Mesendoderm (in vitro differentiated cells): ENCODE measurements around the gene TMEM86A.

Experiments used
- DNase-seq: peaks from one replicate; pipeline ENCODE4 v3.0.0; 2013
- H2AK5ac ChIP-seq: 2 replicates; pipeline ENCODE4 v1.6.1; 2013; ENCODE audit warnings: low read length, inconsistent platforms
- H2BK120ac ChIP-seq: 2 replicates; pipeline ENCODE4 v1.6.1; 2013; ENCODE audit warnings: low read depth, mild to moderate bottlenecking, low read length, moderate library complexity, mixed read lengths
- H2BK15ac ChIP-seq: replicated peaks from 2 replicates; pipeline ENCODE4 v1.6.1; 2013; ENCODE audit warnings: low read depth, mild to moderate bottlenecking, moderate library complexity
- H2BK5ac ChIP-seq: 2 replicates; pipeline ENCODE4 v1.6.1; 2013; ENCODE audit warnings: low read length, inconsistent platforms
- H3K18ac ChIP-seq: 2 replicates; pipeline ENCODE4 v1.6.1; 2013; ENCODE audit warnings: mild to moderate bottlenecking, low read length, mixed read lengths
- H3K23ac ChIP-seq: one replicate; pipeline ENCODE4 v1.6.1; 2013; ENCODE audit warnings: low read length
- H3K27ac ChIP-seq: 2 replicates; pipeline ENCODE4 v1.5.1; 2013; ENCODE audit warnings: low read depth, mild to moderate bottlenecking, inconsistent platforms, low read length, moderate library complexity
- H3K27me3 ChIP-seq: 2 replicates; pipeline ENCODE4 v1.6.1; 2013; ENCODE audit warnings: low read length, control low read depth, mild to moderate bottlenecking, inconsistent platforms; ENCODE audit not compliant: insufficient read depth, poor library complexity
- H3K36me3 ChIP-seq: 2 replicates; pipeline ENCODE4 v1.6.1; 2013; ENCODE audit warnings: low read length, inconsistent platforms; ENCODE audit not compliant: control insufficient read depth, insufficient read depth
- H3K4ac ChIP-seq: one replicate; pipeline ENCODE4 v1.6.1; 2013; ENCODE audit warnings: low read depth, mild to moderate bottlenecking, low read length, moderate library complexity
- H3K4me1 ChIP-seq: 2 replicates; pipeline ENCODE4 v1.6.1; 2013; ENCODE audit warnings: low read depth, low read length, inconsistent platforms; ENCODE audit not compliant: control insufficient read depth
- H3K4me2 ChIP-seq: 2 replicates; pipeline ENCODE4 v1.6.1; 2013; ENCODE audit warnings: low read length
- H3K4me3 ChIP-seq: 2 replicates; pipeline ENCODE4 v1.5.1; 2013; ENCODE audit warnings: mild to moderate bottlenecking, low read length
- H3K56ac ChIP-seq: one replicate; pipeline ENCODE4 v1.6.1; 2013; ENCODE audit warnings: low read length
- H3K79me1 ChIP-seq: 2 replicates; pipeline ENCODE4 v1.6.1; 2013; ENCODE audit warnings: low read length, inconsistent platforms
- H3K79me2 ChIP-seq: 2 replicates; pipeline ENCODE4 v1.6.1; 2013; ENCODE audit warnings: mild to moderate bottlenecking, low read length; ENCODE audit not compliant: control insufficient read depth, insufficient read depth
- H3K9ac ChIP-seq: 2 replicates; pipeline ENCODE4 v1.6.1; 2013; ENCODE audit warnings: low read length, inconsistent platforms
- H4K5ac ChIP-seq: one replicate; pipeline ENCODE4 v1.6.1; 2013; ENCODE audit warnings: low read length
- H4K8ac ChIP-seq: one replicate; pipeline ENCODE4 v1.6.1; 2013; ENCODE audit warnings: low read depth, mild to moderate bottlenecking, control low read depth, low read length, moderate library complexity
- WGBS: extraction: QIAGEN DNeasy Blood & Tissue Kit; methylation state at CpG from one replicate; pipeline ENCODE4 v1.1.7; 2013; ENCODE audit warnings: low lambda C conversion rate, missing lambda C conversion rate; ENCODE audit not compliant: insufficient coverage; ENCODE audit errors: extremely low coverage; 5-methylcytosine and 5-hydroxymethylcytosine counted together

The TMEM86A gene

DNA sequence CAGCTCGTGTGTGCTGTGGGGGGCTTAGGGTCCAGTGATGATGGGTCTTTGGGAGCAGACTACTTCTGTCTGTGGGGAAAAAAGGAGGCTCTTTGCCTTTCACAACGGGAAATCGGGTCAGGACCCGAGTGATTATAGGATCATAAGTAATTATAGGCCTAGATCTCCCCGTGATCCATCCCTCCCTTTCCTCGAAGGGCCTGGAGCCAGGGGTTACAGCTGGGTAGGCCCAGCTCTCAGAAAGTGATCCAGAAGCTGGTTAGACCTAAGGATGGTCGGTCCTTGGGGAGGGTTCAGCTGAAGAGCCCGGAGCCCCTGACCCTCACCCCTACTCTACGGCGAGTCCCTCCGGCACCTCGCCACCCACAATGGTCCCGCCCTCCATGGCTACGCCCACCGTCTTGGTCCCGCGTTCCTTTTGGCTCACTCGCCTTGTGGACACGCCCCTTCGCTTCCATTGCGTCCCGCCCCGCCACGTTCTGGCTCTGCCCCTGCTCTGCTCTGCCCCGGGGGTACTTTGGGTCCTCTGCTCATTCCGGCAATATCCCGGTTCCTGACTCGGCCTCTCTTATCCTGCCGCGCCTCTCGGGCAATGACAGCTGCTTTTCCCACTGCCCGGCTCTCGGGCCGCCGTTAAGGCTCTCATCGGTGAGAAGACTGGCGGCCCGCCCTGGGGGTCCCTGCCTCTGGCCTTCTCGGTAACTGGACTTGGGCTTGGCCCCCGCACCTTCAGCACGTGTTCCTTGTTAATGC lies 22.4 kb downstream of the TMEM86A start:
- Histone ChIP-seq H2BK120ac (no peak overlapping the region), H3K56ac (peak overlapping the region; percentile 92), H3K36me3 (no peaks in the 10 kb centered on the region), H3K9ac (peak overlapping the region; percentile 81), H3K79me1 (no peaks in the 10 kb centered on the region), H3K4ac (no peak overlapping the region), H3K79me2 (no peaks in the 10 kb centered on the region), H4K5ac (peak overlapping the region; percentile 99), H4K8ac (no peak overlapping the region), H3K23ac (no peak overlapping the region), H3K4me3 (peak overlapping the region; percentile 76), H3K4me2 (peak overlapping the region; percentile 98), H3K18ac (no peak overlapping the region), H3K4me1 (no peaks in the 10 kb centered on the region), H3K27me3 (no peaks in the 10 kb centered on the region), H3K27ac (no peak overlapping the region), H2BK5ac (no peak overlapping the region), H2AK5ac (no peak overlapping the region), H2BK15ac (no peak overlapping the region)
- peak; percentile 94 for DNase-seq
- WGBS, result no CpG with 5 or more reads among the region's 41 CpGs

DNA sequence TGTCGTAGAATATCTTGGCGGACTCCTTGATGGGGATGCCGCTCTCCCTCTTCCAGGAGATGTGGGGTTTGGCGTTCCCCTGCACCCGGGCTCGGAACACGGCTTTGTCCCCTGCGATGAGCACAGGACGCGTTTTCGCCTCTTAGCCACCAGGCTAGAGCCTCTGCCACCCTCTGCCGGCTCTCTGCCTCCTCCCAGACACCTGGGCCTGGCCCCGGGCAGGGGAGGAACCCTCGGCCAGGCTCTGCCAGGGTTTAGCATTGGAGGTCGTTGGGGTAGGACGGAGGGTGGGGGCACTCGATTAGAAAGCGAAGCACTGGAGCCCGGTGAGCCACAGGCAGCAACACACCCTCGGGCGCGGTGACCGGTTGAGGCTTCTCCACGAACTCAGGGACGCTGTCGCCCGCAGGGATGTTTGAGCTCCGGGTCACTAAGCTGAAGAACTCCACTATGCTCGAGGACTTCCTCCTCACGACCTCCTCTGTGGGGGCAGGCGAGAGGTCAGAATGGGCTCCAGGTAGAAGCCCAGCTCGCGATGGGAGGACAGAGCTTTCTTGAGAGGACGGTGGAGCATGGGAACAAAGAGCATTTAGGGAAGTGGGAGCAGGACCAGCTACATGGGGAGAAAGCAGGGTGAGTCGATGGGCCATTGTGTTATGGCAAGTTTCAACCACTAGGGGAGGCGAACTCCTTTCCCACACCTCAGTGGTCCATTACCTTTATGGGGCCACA lies 23.1 kb downstream of the TMEM86A start:
- Histone ChIP-seq H3K36me3 (no peaks in the 10 kb centered on the region), H3K9ac (peak overlapping the region; percentile 81), H3K79me1 (no peaks in the 10 kb centered on the region), H3K56ac (peak overlapping the region; percentile 92), H4K8ac (no peak overlapping the region), H3K4ac (no peak overlapping the region), H3K18ac (no peak overlapping the region), H2BK5ac (no peak overlapping the region), H3K4me3 (peak overlapping the region; percentile 76), H3K27me3 (no peaks in the 10 kb centered on the region), H3K4me2 (peak overlapping the region; percentile 98), H3K23ac (no peak overlapping the region), H3K79me2 (no peaks in the 10 kb centered on the region), H3K4me1 (no peaks in the 10 kb centered on the region), H2BK15ac (no peak overlapping the region), H4K5ac (no peak overlapping the region), H2BK120ac (no peak overlapping the region), H3K27ac (no peak overlapping the region), H2AK5ac (no peak overlapping the region)
- DNase-seq, result peak; percentile 88
- WGBS, result no CpG with 5 or more reads among the region's 36 CpGs

DNA sequence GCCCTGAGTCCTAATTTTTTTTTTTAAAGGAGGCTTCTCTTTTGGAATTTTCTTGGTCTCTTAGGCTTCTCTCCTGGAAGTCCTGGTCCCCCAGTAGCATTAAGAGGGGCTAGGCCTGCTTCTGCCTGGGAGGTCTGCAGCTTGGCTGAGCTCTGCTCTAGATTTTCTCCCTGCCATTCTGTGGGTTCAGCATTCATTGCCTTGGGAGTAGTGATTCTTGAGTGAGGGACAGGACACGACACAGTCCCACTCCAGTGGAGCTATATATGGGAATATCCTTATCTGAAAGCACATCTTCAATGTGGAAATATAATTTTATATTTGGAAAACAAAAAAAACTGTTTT lies 23.7 kb downstream of the TMEM86A start:
- Histone ChIP-seq H3K79me1 (no peaks in the 10 kb centered on the region), H3K4ac (no peak overlapping the region), H3K18ac (no peak overlapping the region), H4K8ac (no peak overlapping the region), H3K9ac (peak overlapping the region; percentile 15), H3K27ac (no peak overlapping the region), H2BK15ac (no peak overlapping the region), H3K4me2 (no peak overlapping the region), H2BK120ac (no peak overlapping the region), H3K23ac (no peak overlapping the region), H3K36me3 (no peaks in the 10 kb centered on the region), H2AK5ac (no peak overlapping the region), H4K5ac (no peak overlapping the region), H2BK5ac (no peak overlapping the region), H3K27me3 (no peaks in the 10 kb centered on the region), H3K4me1 (no peaks in the 10 kb centered on the region), H3K79me2 (no peaks in the 10 kb centered on the region), H3K56ac (no peak overlapping the region), H3K4me3 (no peak overlapping the region)
- no CpG with 5 or more reads among the region's 1 CpG for WGBS
- DNase-seq, result no peak

DNA sequence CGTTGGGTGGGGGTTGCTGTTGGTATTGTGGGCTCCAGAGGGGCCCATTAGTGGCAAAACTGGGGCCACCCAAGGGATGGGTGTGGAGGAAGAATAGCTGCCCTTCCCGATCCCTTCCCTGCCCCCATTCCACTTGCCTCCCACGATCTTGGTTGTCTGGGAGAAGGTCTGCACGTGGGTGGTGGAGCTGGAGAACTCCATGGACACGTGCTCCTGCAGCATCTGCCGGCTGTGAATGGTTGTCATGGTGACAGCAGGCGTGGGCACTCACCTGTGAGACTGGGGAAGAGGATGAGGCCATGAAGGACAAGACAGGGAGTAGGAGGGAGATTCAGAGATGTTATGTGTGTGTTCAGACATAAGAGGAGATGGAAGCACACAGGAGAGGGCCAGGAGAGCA lies 25.4 kb downstream of the TMEM86A start:
- WGBS, result no CpG with 5 or more reads among the region's 7 CpGs
- no peak overlapping the region for H3K18ac ChIP-seq
- H2AK5ac ChIP-seq, result no peak overlapping the region
- H2BK15ac ChIP-seq, result no peak overlapping the region
- no peak overlapping the region for H3K4me3 ChIP-seq
- H3K36me3 ChIP-seq, result no peaks in the 10 kb centered on the region
- H3K9ac ChIP-seq, result no peak overlapping the region
- no peak overlapping the region for H3K56ac ChIP-seq
- H3K27ac ChIP-seq, result no peak overlapping the region
- H3K4ac ChIP-seq, result no peak overlapping the region
- no peaks in the 10 kb centered on the region for H3K4me1 ChIP-seq
- H3K27me3 ChIP-seq, result no peaks in the 10 kb centered on the region
- no peaks in the 10 kb centered on the region for H3K79me1 ChIP-seq
- no peak overlapping the region for H4K8ac ChIP-seq
- H3K23ac ChIP-seq, result no peak overlapping the region
- H3K79me2 ChIP-seq, result no peaks in the 10 kb centered on the region
- no peak for DNase-seq
- no peak overlapping the region for H4K5ac ChIP-seq
- H3K4me2 ChIP-seq, result no peak overlapping the region
- H2BK5ac ChIP-seq, result no peak overlapping the region
- H2BK120ac ChIP-seq, result no peak overlapping the region

DNA sequence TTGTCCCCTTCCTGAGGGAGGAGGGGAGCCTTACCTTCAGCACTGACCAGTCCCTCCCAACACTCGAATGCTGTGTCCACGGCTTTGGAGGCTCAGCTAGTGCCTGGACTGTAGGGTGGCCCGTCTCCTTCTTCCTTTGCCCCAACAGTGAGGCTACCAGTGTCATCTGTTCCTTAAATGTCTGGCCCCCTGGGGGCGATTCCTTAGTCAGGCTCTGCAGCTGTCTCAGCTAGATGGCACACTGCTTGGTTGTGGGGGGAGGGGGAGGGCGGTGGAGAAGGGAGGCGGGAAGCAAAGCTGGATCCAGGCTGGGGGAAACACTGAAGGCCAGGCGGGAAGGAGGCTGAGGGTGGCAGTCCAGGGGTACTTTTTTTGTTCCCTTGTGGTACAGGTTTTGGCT lies 27.5 kb downstream of the TMEM86A start, which contains the start of gene IGSF22:
Gene IGSF22, minus strand, starts transcription at position 149 of the 400 bp plus-strand sequence. CDS start 1,952 bp downstream, outside the sequence.
- Histone ChIP-seq H3K27ac (no peak within 1 kb of the TSS), H3K9ac (no peak within 1 kb of the TSS), H3K79me2 (no peaks in the 10 kb centered on the region), H2AK5ac (no peak within 1 kb of the TSS), H3K27me3 (no peaks in the 10 kb centered on the region), H2BK120ac (no peak within 1 kb of the TSS), H3K4me1 (no peaks in the 10 kb centered on the region), H4K5ac (no peak within 1 kb of the TSS), H2BK15ac (no peak within 1 kb of the TSS), H3K18ac (no peak within 1 kb of the TSS), H3K36me3 (no peaks in the 10 kb centered on the region), H3K4me3 (no peak within 1 kb of the TSS), H3K4ac (no peak within 1 kb of the TSS), H3K23ac (no peak within 1 kb of the TSS), H3K79me1 (no peaks in the 10 kb centered on the region), H3K4me2 (no peak within 1 kb of the TSS), H2BK5ac (no peak within 1 kb of the TSS), H4K8ac (no peak within 1 kb of the TSS), H3K56ac (no peak within 1 kb of the TSS)
- WGBS, result no CpG with 5 or more reads among the region's 7 CpGs
- peak; percentile 70 for DNase-seq
